Stimulated activated naive CD4-positive, alpha-beta T cell (primary cell): Measurements from ENCODE around the gene TP53AIP1.
A peak's percentile ranks its signal among the peaks of the same experiment; 100 is the strongest.

ENCODE experiments used
- DNase-seq, 6 experiments: peaks; one replicate each; lab custom pipeline; 2025; lab: John Stamatoyannopoulos, UW

Gene TP53AIP1

GRCh38 chr11:128906185-128907050 is 36.3 kb downstream of the TP53AIP1 start:
- DNase-seq, result no peak

- peak; percentile 11 to 74 (median 49) for DNase-seq
Observed at GRCh38 chr11:128905345-128906184, 37.1 kb downstream of the TP53AIP1 start.

- no peak for DNase-seq
Observed at GRCh38 chr11:128904656-128905344, 37.9 kb downstream of the TP53AIP1 start.

- no peak for DNase-seq
Observed at GRCh38 chr11:128904303-128904655, 38.4 kb downstream of the TP53AIP1 start.

GRCh38 chr11:128903248-128904061 is 39.2 kb downstream of the TP53AIP1 start:
- DNase-seq, result no peak

- DNase-seq, result no peak
Observed at GRCh38 chr11:128902515-128903066, 40.1 kb downstream of the TP53AIP1 start.

GRCh38 chr11:128901653-128902514 is 40.8 kb downstream of the TP53AIP1 start:
- no peak for DNase-seq

GRCh38 chr11:128900468-128900867 is 42.2 kb downstream of the TP53AIP1 start:
- DNase-seq, result no peak

- DNase-seq, result no peak
Observed at GRCh38 chr11:128898580-128899344, 43.9 kb downstream of the TP53AIP1 start.

- DNase-seq, result no peak
Observed at GRCh38 chr11:128897826-128898225, 44.8 kb downstream of the TP53AIP1 start.

GRCh38 chr11:128896356-128896755 is 46.3 kb downstream of the TP53AIP1 start:
- no peak for DNase-seq

- no peak for DNase-seq
Observed at GRCh38 chr11:128895526-128895925, 47.1 kb downstream of the TP53AIP1 start.

GRCh38 chr11:128894685-128895084 is 48.0 kb downstream of the TP53AIP1 start:
- no peak for DNase-seq

- no peak for DNase-seq
Observed at GRCh38 chr11:128894286-128894681, 48.4 kb downstream of the TP53AIP1 start.

- no peak for DNase-seq
Observed at GRCh38 chr11:128893578-128894285, 48.9 kb downstream of the TP53AIP1 start.

GRCh38 chr11:128892866-128893565 is 49.7 kb downstream of the TP53AIP1 start:
- DNase-seq, result no peak

- no peak for DNase-seq
Observed at GRCh38 chr11:128891913-128892398, 50.7 kb downstream of the TP53AIP1 start.
